GM12801 (cell line): Measurements from ENCODE around the gene PCSK5.

Source experiments
- CTCF ChIP-seq: IDR thresholded peaks from one replicate; pipeline ENCODE4 v1.5.1; 2011; ENCODE audit warnings: control low read depth; ENCODE audit not compliant: insufficient read length; ENCODE audit errors: extremely low read depth

Gene PCSK5

GRCh38 chr9:75873712-75874111 lies 16.8 kb upstream of the PCSK5 start:
- TF ChIP-seq CTCF = no peak

GRCh38 chr9:75876999-75877640 lies 13.4 kb upstream of the PCSK5 start:
- TF ChIP-seq CTCF = no peak

- no peak for TF ChIP-seq CTCF
These were observed 12.0 kb upstream of the PCSK5 start for GRCh38 chr9:75878488-75878860.

- TF ChIP-seq CTCF = no peak
These were observed 9.9 kb upstream of the PCSK5 start for GRCh38 chr9:75880618-75881017.

- no peak for TF ChIP-seq CTCF
These were observed 8.7 kb upstream of the PCSK5 start for GRCh38 chr9:75881761-75882160.

- no peak for TF ChIP-seq CTCF
These were observed 4.8 kb upstream of the PCSK5 start for GRCh38 chr9:75885652-75886051.

GRCh38 chr9:75889577-75889976 lies 896 bp upstream of the PCSK5 start:
- no peak for TF ChIP-seq CTCF
